Measurements from ENCODE around the gene IL17RA.

DNA sequence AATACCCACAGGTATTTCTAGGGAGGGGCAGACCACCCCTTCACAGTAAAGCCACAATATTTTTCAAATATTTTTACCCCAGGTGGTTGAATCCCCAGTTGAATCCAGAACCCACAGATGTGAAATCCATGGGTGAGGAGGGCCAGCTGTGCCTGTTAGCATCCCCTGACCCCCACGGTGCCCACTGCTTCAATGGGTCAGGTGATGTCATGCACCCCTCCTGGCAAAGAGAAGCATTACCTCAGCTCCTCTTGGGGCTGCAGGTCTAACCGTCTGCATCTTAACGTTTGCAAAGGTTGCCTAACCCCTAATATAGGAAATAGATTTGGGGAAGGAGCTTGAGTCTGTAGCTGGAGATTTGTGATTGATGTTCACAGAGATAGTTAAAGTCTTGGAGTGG, 24.7 kb upstream of the IL17RA start:
- TF ChIP-seq, protein P1, sequence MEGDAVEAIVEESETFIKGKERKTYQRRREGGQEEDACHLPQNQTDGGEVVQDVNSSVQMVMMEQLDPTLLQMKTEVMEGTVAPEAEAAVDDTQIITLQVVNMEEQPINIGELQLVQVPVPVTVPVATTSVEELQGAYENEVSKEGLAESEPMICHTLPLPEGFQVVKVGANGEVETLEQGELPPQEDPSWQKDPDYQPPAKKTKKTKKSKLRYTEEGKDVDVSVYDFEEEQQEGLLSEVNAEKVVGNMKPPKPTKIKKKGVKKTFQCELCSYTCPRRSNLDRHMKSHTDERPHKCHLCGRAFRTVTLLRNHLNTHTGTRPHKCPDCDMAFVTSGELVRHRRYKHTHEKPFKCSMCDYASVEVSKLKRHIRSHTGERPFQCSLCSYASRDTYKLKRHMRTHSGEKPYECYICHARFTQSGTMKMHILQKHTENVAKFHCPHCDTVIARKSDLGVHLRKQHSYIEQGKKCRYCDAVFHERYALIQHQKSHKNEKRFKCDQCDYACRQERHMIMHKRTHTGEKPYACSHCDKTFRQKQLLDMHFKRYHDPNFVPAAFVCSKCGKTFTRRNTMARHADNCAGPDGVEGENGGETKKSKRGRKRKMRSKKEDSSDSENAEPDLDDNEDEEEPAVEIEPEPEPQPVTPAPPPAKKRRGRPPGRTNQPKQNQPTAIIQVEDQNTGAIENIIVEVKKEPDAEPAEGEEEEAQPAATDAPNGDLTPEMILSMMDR (IDR thresholded peaks at IDR 0.05; ENCODE audit: low read length): no peak
- TF ChIP-seq EZH2 (IDR thresholded peaks at IDR 0.05; ENCODE audit: borderline replicate concordance, low read length): no peak

All from OCI-LY1 (cell line).